GM18507 (cell line): ENCODE data around the gene PLXDC2.
"Not testable (repeated sequence)": the region's sequence is repeated elsewhere in the genome, so short reads cannot be mapped to it uniquely, and the experiment has no call there.

Experiments used
- DNase-seq: peaks from one replicate; pipeline ENCODE4 v3.0.0; 2011; ENCODE audit warnings: low read depth; ENCODE audit not compliant: insufficient read length; ENCODE audit errors: extremely low spot score
- FAIRE-seq: peaks from 2 replicates; lab custom pipeline; 2011; peaks lifted over from hg19 to GRCh38; lab: Jason Lieb, UNC

Gene PLXDC2

DNA sequence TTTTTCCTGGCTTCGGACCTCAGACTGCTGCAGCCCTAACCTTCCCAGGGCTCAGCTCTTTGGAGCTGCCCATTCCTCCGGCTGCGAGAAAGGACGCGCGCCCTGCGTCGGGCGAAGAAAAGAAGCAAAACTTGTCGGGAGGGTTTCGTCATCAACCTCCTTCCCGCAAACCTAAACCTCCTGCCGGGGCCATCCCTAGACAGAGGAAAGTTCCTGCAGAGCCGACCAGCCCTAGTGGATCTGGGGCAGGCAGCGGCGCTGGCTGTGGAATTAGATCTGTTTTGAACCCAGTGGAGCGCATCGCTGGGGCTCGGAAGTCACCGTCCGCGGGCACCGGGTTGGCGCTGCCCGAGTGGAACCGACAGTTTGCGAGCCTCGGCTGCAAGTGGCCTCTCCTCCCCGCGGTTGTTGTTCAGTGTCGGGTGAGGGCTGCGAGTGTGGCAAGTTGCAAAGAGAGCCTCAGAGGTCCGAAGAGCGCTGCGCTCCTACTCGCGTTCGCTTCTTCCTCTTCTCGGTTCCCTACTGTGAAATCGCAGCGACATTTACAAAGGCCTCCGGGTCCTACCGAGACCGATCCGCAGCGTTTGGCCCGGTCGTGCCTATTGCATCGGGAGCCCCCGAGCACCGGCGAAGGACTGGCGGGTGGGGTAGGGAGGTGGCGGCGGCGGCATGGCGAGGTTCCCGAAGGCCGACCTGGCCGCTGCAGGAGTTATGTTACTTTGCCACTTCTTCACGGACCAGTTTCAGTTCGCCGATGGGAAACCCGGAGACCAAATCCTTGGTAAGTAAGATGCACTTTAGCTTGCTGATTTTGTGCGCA, at the start of gene PLXDC2:
Gene PLXDC2, plus strand, starts transcription at position 22 of the 820 bp plus-strand sequence.
- FAIRE-seq = no peak
- DNase-seq = no peak

DNA sequence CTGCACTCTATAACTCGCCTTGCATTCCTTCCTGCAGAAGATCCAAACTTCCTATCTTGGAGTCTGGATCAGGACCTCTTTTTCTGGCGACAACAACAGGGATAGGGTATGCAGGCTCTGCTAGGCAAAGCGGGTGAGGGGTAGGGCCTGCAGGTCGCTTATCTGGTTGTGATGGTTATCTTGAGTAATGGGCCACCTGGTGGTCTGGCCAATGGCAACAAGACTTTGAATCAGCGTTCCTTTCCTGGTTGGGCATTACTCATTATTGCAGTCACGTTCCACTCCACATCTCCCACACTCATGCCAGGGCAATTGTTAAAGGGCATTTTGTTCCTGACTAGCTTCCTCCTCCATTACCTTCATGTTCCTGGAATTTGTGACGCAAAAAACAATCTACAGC, 48.4 kb upstream of the PLXDC2 start:
- DNase-seq = no peak
- FAIRE-seq = no peak

- not testable (repeated sequence) for FAIRE-seq
Measured at GRCh38 chr10:19769826-19770225, 46.4 kb upstream of the PLXDC2 start.

DNA sequence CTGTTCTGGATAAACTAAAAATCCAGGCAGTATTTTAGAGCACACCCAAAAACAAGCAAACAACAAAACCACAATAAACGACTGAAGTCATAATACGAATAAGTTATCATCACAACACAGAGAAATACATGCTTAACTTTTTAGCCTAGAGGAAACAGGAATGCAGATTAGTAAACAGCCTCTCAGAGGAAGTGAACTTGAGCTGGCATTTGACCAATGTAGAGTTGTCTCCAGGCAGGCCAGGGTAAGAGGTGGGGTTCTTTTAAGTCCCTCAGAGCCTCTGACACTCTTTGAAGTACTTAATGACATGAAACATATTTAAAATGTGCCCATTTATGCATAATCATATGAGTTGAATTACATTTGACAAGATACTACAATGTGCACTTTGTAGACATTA, 43.3 kb upstream of the PLXDC2 start:
- FAIRE-seq (no peak), DNase-seq (no peak)

More at GRCh38 chr10:19769826-19770225, 46.4 kb upstream of the PLXDC2 start:
- not testable (repeated sequence) for DNase-seq

DNA sequence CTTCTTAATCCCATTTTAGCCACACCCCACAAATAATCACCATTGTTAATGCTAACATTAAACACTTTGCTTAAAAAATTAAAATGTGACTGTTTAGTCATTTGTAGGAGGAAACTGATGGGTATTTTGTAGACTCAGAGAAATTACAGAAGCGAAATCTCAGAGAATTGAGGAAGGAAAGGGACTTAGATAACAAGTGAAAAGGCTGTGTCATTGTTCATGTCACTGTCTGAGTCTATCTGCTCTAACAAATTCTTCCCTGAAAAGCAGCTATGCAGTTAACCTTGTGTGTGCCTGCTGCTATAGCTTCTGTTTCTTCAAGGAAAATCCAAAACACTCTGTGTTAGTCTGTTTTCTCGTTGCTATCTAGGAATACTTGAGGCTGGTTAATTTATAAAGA, 40.9 kb upstream of the PLXDC2 start:
- no peak for FAIRE-seq
- no peak for DNase-seq

DNA sequence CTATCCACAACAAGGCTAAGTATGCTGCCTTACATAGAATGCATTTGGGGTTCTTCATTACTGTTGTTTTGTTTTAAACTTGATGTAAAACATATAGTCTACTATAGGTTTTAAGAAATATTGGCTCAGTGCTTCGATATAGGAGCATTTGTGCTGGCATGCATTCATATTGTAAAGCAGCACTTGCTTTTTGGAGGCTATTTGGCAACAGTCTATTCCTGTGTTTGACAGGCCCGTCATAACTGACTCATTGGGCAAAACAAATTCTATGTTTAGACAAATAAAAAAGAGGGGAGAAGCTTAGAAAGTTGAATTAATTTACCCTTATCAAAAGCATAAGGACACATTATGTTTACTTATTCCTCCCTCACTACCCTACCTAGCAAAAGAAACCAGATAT, 38.4 kb upstream of the PLXDC2 start:
- DNase-seq (no peak), FAIRE-seq (no peak)

- no peak for FAIRE-seq
- DNase-seq = no peak
Measured at GRCh38 chr10:19778996-19779395, 37.2 kb upstream of the PLXDC2 start.

GRCh38 chr10:19782430-19783089, 33.7 kb upstream of the PLXDC2 start:
- no peak for FAIRE-seq
- no peak for DNase-seq

GRCh38 chr10:19783721-19784120, 32.5 kb upstream of the PLXDC2 start:
- no peak for FAIRE-seq
- no peak for DNase-seq

DNA sequence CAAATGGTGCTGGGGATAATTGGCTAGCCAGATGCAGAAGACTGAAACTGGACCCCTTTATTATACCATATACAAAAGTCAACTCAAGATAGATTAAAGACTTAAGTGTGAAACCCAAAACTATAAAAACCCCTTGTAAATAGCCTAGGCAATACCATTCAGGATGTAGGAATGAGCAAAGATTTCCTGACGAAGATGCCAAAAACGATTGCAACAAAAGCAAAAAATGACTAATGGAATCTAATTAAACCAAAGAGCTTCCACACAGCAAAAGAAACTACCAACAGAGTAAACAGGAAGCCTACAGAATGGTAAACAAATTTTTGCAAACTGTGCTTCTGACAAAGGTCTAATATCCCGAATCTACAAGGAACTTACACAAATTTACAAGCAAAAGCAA, 30.9 kb upstream of the PLXDC2 start:
- no peak for FAIRE-seq

DNA sequence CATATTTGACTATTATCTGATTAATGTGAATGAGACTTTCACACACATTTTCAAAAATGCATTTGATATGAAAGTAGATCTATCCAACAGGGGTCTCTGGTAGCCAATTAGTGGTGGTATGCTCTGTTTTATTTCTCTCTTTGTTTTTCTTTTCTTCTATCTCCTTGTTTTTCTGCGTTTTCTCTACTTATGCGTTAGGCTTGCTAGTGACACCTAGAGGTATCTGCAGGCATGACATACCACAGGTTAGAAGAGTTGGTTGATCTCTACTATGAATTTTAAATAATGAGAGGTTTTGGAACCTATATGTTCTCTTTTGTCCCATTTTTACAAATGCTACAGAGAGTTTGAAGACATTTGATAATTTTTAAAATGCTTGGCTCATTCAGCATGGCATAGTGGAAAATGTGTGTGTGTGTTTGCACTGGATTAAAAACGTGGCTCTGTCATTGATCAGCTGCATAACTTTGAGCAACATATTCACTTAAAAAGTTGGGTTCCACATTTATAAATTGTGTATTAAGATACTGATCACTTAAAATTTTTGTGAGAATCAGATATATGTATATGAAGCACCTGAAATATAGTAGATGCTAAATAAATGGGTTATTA, 28.1 kb upstream of the PLXDC2 start:
- DNase-seq (no peak), FAIRE-seq (peak; percentile 51)

More for the DNA sequence above, 30.9 kb upstream of the PLXDC2 start:
- no peak for DNase-seq

- no peak for DNase-seq
- no peak for FAIRE-seq
Measured at GRCh38 chr10:19788902-19789301, 27.3 kb upstream of the PLXDC2 start.

- DNase-seq (no peak), FAIRE-seq (no peak)
Measured at GRCh38 chr10:19789607-19790006, 26.6 kb upstream of the PLXDC2 start.

DNA sequence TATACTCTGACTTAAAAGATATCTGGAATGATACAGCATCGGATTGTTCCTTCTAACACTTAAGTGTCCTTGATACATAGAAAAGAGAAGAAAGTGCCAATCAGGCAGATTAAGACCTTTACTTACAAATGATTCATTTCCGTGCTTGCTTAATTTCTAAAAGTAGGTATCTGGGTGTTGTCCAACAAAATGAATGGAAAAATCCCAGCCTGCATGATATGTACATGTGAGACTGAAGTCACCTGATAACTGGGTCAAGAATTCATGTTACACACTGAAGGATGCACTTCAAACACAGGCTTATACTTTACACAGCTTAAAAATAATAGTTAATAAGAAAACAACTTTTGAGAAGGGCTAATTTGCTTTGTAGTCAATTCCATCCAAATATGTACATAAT, 25.2 kb upstream of the PLXDC2 start:
- FAIRE-seq (no peak), DNase-seq (no peak)

DNA sequence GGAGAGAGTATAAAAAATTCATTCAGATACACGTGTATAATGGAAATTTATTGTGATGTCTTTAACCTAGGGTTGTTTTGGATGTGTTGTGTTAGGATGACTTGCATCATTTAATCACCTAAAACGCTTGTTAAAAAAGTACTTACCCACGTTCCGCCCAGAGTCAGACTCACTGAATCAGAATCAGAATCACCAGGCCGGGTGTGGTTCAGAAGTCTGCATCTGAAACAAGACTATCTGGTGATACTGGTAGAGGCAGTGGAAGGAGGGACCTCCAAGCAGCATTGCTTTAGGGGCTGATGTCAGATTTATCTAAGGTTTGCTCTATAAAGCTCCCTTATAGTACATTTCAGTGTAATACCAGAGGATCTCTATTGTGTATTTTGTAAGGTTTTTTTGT, 20.5 kb upstream of the PLXDC2 start:
- DNase-seq (no peak), FAIRE-seq (no peak)

GRCh38 chr10:19800161-19800560, 16.1 kb upstream of the PLXDC2 start:
- FAIRE-seq (no peak), DNase-seq (no peak)

DNA sequence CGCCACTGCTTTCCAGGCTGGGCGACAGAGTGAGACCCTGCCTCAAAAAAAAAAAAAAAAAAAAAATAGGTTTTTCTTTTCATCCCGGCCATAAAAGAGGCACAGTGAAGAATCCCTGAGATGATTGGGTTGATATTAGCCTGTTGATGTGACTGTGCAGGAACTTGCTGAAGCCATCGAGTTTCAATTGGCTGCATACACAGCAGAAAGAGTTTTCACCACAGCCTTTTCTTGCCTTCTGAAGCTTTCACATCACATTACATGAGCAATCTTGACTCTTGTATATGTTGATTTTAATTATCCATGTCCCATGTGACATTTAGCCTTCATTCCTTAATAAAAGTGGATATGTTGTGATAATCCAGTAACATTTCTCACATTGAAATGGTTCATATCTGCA, 14.9 kb upstream of the PLXDC2 start:
- no peak for FAIRE-seq
- DNase-seq = no peak

DNA sequence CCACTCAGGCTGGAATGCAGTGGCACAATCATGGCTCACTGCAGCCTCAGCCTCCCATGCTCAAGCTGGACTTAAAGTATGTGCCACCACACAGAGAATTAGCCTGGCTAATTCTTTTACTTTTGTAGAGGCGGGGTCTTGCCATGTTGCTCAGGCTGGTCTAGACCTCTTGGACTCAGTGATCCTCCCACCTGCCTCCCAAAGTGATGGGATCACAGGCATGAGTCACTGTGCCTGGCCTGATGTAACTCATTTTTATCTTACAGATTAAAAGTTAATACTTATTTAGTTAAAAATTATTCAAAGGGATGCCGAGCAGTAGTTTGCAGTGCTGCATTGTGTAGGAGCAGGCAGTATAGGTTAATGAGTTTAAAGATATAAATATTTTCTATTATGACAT, 12.6 kb upstream of the PLXDC2 start:
- DNase-seq (no peak), FAIRE-seq (no peak)

- no peak for DNase-seq
- FAIRE-seq = no peak
Measured at GRCh38 chr10:19809481-19809880, 6.8 kb upstream of the PLXDC2 start.

- DNase-seq = no peak
Measured at GRCh38 chr10:19811540-19811939, 4.7 kb upstream of the PLXDC2 start.

GRCh38 chr10:19812976-19813375, 3.3 kb upstream of the PLXDC2 start:
- no peak for DNase-seq
- FAIRE-seq = no peak

More at GRCh38 chr10:19811540-19811939, 4.7 kb upstream of the PLXDC2 start:
- no peak for FAIRE-seq
